OCI-LY7 (cell line): ENCODE measurements around the gene THPO. TPM values are rescaled to one million over a fixed set of nuclear protein-coding genes. Genes with fewer than 3 reads are reported as not detected.

Experiments
- BruUV-seq: library from RNA; stranded (reverse); fragments of 400-500 nt; replicated peaks from 2 replicates; lab custom pipeline; 2021; lab: Mats Ljungman, UMichigan
- CTCF ChIA-PET: fragments of 300-600 bp; sonication (Branson Sonifier 250); formaldehyde crosslinking; loops from one replicate; lab custom pipeline; 2022; ENCODE audit warnings: antibody characterized with exemption; ENCODE audit not compliant: unreplicated experiment; lab: Charles Lee
- POLR2A ChIA-PET: fragments of 300-600 bp; sonication (Branson Sonifier 250); formaldehyde crosslinking; loops from one replicate; lab custom pipeline; 2022; ENCODE audit warnings: antibody characterized with exemption; lab: Charles Lee
- DNase-seq: peaks from one replicate; pipeline ENCODE4 v3.0.0-alpha.2; 2015; ENCODE audit warnings: low spot score
- H2AFZ ChIP-seq: fragments of 200-600 bp; sonication (generic), shearing (Covaris generic); 2 replicates; pipeline ENCODE4 v1.6.1; 2014; ENCODE audit warnings: mild to moderate bottlenecking, antibody characterized with exemption, low read length, moderate library complexity
- H3K27ac ChIP-seq: fragments of 200-600 bp; sonication (generic); 2 replicates; pipeline ENCODE4 v1.5.1; 2014; ENCODE audit warnings: mixed run types, low read depth, mild to moderate bottlenecking, moderate library complexity, low read length, inconsistent platforms; ENCODE audit not compliant: poor library complexity, severe bottlenecking
- H3K36me3 ChIP-seq: fragments of 200-600 bp; sonication (generic); 2 replicates; pipeline ENCODE4 v1.6.1; 2014; ENCODE audit warnings: mild to moderate bottlenecking, antibody characterized with exemption, low read length, moderate library complexity, mixed read lengths; ENCODE audit not compliant: insufficient read depth
- H3K4me1 ChIP-seq: fragments of 200-600 bp; sonication (generic); 2 replicates; pipeline ENCODE4 v1.5.1; 2014; ENCODE audit warnings: mild to moderate bottlenecking, low read length; ENCODE audit not compliant: insufficient read depth, poor library complexity, severe bottlenecking
- H3K4me2 ChIP-seq: fragments of 200-600 bp; sonication (generic); 2 replicates; pipeline ENCODE4 v1.6.1; 2014; ENCODE audit warnings: mild to moderate bottlenecking, low read length
- H3K4me3 ChIP-seq: fragments of 200-600 bp; sonication (generic); 2 replicates; pipeline ENCODE4 v1.5.1; 2014; ENCODE audit warnings: mild to moderate bottlenecking, low read depth, low read length; ENCODE audit not compliant: poor library complexity, severe bottlenecking
- H3K79me2 ChIP-seq: fragments of 200-600 bp; sonication (generic); 2 replicates; pipeline ENCODE4 v1.6.1; 2016; ENCODE audit warnings: low read depth, mild to moderate bottlenecking, low read length, moderate library complexity, mixed read lengths; ENCODE audit not compliant: insufficient read depth
- H3K9me2 ChIP-seq: fragments of 200-600 bp; sonication (generic); 2 replicates; pipeline ENCODE4 v1.6.1; 2016; ENCODE audit warnings: mild to moderate bottlenecking, low read length, mixed read lengths; ENCODE audit not compliant: insufficient read depth
- H3K9me3 ChIP-seq: fragments of 200-600 bp; sonication (generic); 2 replicates; pipeline ENCODE4 v1.6.1; 2014; ENCODE audit warnings: mild to moderate bottlenecking, mixed run types, low read length, mixed read lengths
- H4K20me1 ChIP-seq: fragments of 200-600 bp; sonication (generic); 2 replicates; pipeline ENCODE4 v1.6.1; 2014; ENCODE audit warnings: mild to moderate bottlenecking, antibody characterized with exemption, low read length, moderate library complexity, mixed read lengths; ENCODE audit not compliant: insufficient read depth
- CTCF ChIP-seq: fragments of 200-600 bp; sonication (generic); conservative IDR thresholded peaks from 2 replicates; pipeline ENCODE4 v1.5.1; 2014; ENCODE audit warnings: mild to moderate bottlenecking, antibody characterized with exemption, low read length, moderate library complexity, mixed read lengths
- EZH2phosphoT487 ChIP-seq: fragments of 200-600 bp; sonication (generic); IDR thresholded peaks from 2 replicates; pipeline ENCODE4 v1.6.1; 2018; ENCODE audit warnings: low read depth, borderline replicate concordance, mild to moderate bottlenecking, mixed run types, antibody characterized with exemption, low read length, moderate library complexity, mixed read lengths
- intact Hi-C: fragments of 100-400 bp; cut with micrococcal nuclease; formaldehyde crosslinking; loops from one replicate; pipeline ENCODE4 v1.10.0; 2022; ENCODE audit not compliant: unreplicated experiment
- total RNA-seq, 2 experiments: library from RNA; depleted of rRNA in 1 of 2; stranded (reverse); fragments of >200 nt in 1 of 2; shearing (Covaris generic) in 1 of 2; gene quantifications; 2 replicates each; pipeline ENCODE4 v1.2.3, GENCODE V29; 2014 to 2022

THPO gene
- total RNA-seq, 2 experiments from 2014 or later = not detected

DNA sequence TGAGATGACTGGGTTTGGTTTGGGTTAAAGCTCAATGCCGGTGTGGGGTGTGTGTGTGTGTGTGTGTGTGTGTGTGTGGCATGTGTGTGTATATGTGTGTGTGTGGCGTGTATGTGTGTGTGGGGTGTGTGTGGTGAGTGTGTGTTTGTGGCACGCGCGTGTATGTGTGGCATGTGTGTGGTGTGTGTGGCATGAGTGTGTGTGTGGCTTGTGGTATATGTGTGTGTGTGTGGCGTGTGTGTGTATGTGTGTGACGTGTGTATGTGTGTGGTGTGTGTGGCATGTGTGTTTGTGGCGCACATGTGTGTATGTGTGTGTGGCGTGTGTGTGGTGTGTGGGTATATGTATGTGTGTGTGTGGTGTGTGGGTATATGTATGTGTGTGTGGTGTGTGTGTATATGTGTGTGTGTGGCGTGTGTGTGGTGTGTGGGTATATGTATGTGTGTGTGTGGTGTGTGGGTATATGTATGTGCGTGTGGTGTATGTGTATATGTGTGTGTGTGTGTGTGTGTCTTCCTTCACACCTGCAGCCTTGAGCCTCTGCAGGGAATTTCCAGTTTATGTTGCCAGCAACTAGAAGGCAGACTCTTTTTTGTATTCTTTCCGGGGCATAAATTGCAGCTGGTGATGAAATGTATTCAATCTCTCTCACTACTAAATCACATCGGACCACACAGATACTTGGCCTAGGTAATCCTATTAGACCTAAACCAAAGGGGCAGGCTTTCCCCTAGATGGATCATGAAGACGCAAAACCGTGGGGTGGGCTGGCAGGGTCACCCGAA, 36.6 kb upstream of the THPO start:
- ChIA-PET POLR2A (interaction anchor here (0.6 to 0.8 kb wide), 3 partner anchors 9 to 209 kb away, joined by 3 to 5 read pairs (median 3); no protein-coding TSS in a partner anchor), CTCF (no interaction called here)
- Histone ChIP-seq H3K4me1 (no peaks in the 10 kb centered on the region), H3K79me2 (no peaks in the 10 kb centered on the region), H4K20me1 (no peaks in the 10 kb centered on the region), H3K36me3 (no peaks in the 10 kb centered on the region), H3K9me3 (no peaks in the 10 kb centered on the region), H3K4me3 (no peak overlapping the region), H3K9me2 (no peaks in the 10 kb centered on the region), H3K4me2 (no peak overlapping the region), H3K27ac (no peak overlapping the region), H2AFZ (no peak overlapping the region)
- no peak for DNase-seq
- BruUV-seq = no TSS peak
- TF ChIP-seq EZH2phosphoT487 (no peak), CTCF (no peak)
- intact Hi-C loops = loop anchor here (5.0 kb wide), 1 partner anchor 128 kb away; no protein-coding TSS in a partner anchor

DNA sequence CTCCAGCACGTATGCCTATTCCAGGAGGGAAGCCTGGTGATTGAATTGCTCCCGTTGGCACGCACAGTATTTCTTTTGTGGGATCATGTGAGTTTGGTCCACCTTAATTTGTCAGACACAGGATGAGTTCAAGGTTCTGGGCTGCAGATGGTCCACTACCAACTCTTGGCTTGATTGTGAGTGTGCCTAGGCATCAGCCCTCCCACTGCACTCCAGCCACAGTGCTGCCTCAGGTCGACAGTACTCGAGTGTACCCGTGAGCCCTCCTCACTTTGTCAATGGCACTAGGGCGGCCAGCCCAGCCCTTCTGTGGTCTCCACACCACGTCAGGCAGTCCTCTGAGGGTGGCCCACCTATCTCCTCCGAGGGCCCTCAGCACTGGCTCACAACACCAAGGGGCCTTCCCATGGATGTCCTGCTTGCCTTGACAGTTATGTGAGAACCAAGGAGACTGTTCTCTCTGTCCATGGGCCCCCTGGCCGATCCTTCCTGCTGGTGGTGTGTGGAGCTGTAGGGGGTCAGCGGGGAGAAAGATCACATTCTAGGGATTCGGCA, 32.0 kb upstream of the THPO start:
- intact Hi-C loops = no loop called here
- no peak overlapping the region for H2AFZ ChIP-seq
- no TSS peak for BruUV-seq
- H3K4me2 ChIP-seq = no peak overlapping the region
- H3K9me3 ChIP-seq = no peaks in the 10 kb centered on the region
- CTCF ChIA-PET = no interaction called here
- no peak for DNase-seq
- no peaks in the 10 kb centered on the region for H3K4me1 ChIP-seq
- no peak for TF ChIP-seq CTCF
- TF ChIP-seq EZH2phosphoT487 = no peak
- no peaks in the 10 kb centered on the region for H4K20me1 ChIP-seq
- H3K36me3 ChIP-seq = no peaks in the 10 kb centered on the region
- H3K4me3 ChIP-seq = no peak overlapping the region
- H3K27ac ChIP-seq = no peak overlapping the region
- no peaks in the 10 kb centered on the region for H3K79me2 ChIP-seq
- H3K9me2 ChIP-seq = no peaks in the 10 kb centered on the region
- POLR2A ChIA-PET = interaction anchor here (0.6 kb wide), 1 partner anchor 62 kb away, joined by 4 read pairs; no protein-coding TSS in a partner anchor
